Measurements from ENCODE around the gene KIAA0319L. TPM values are rescaled to one million over a fixed set of nuclear protein-coding genes. Genes with fewer than 3 reads are reported as not detected.

The KIAA0319L gene
- total RNA-seq, 1 experiment from 2014 or later = 60.0 TPM

GRCh38 chr1:35599411-35599810 is 42.2 kb upstream of the KIAA0319L start:
- H3K27ac ChIP-seq (ENCODE audit: low read length) = no peak overlapping the region
- DNase-seq (ENCODE audit: low read depth, low spot score) = no peak
- H3K4me3 ChIP-seq (ENCODE audit: low read depth in 2 of 2, low read length in 2 of 2) = no peak overlapping the region
- BruUV-seq (replicated peaks) = no TSS peak
- peaks cover 12% of the 10 kb centered on the region for H3K36me3 ChIP-seq (ENCODE audit: control insufficient read depth, insufficient read depth, low read length)
- no peak for TF ChIP-seq TCF7L2 (IDR thresholded peaks at IDR 0.05; ENCODE audit: low read depth, low read length)
- no peak for TF ChIP-seq REST (IDR thresholded peaks at IDR 0.05; ENCODE audit: insufficient read depth in 1 of 2, low read depth in 2 of 2, low read length in 1 of 2)
- TF ChIP-seq POLR2AphosphoS5 (IDR thresholded peaks at IDR 0.05; ENCODE audit: low read depth, low read length) = no peak
- no peak for TF ChIP-seq SIN3A (IDR thresholded peaks at IDR 0.05; ENCODE audit: borderline replicate concordance, insufficient read depth, low read depth, low read length)
- no peak for TF ChIP-seq CTCF (IDR thresholded peaks at IDR 0.05)
- no peaks in the 10 kb centered on the region for H3K9me3 ChIP-seq (ENCODE audit: control insufficient read depth, insufficient read depth, low read depth, low read length)
- H3K4me1 ChIP-seq (ENCODE audit: control insufficient read depth, insufficient read depth, low read length) = no peaks in the 10 kb centered on the region
- ChIA-PET POLR2A (interaction anchor here (0.6 kb wide), 1 partner anchor 12 kb away, joined by 3 read pairs; no protein-coding TSS in a partner anchor), CTCF (no interaction called here)
- in situ Hi-C loops (cut with HindIII; ENCODE audit: low pct_unique_long_range_greater_than_20kb, low sequenced_read_pairs) (no loop called here), intact Hi-C loops (cut with micrococcal nuclease; ENCODE audit: unreplicated experiment) (no loop called here)
- ATAC-seq = no peak
- no peaks in the 10 kb centered on the region for H3K27me3 ChIP-seq (ENCODE audit: control insufficient read depth, insufficient read depth, low read length)

GRCh38 chr1:35598895-35599294 is 41.7 kb upstream of the KIAA0319L start:
- intact Hi-C loops (cut with micrococcal nuclease; ENCODE audit: unreplicated experiment) (no loop called here), in situ Hi-C loops (cut with HindIII; ENCODE audit: low pct_unique_long_range_greater_than_20kb, low sequenced_read_pairs) (no loop called here)
- DNase-seq (ENCODE audit: low read depth, low spot score) (no peak), ATAC-seq (no peak)
- no peak overlapping the region for H3K4me3 ChIP-seq (ENCODE audit: low read depth in 2 of 2, low read length in 2 of 2)
- TF ChIP-seq CTCF (IDR thresholded peaks at IDR 0.05) = no peak
- peak; percentile 37; the same call in 1 of the 2 replicates for TF ChIP-seq POLR2AphosphoS5 (IDR thresholded peaks at IDR 0.05; ENCODE audit: low read depth, low read length)
- TF ChIP-seq SIN3A (IDR thresholded peaks at IDR 0.05; ENCODE audit: borderline replicate concordance, insufficient read depth, low read depth, low read length) = no peak
- no TSS peak for BruUV-seq (replicated peaks)
- no peaks in the 10 kb centered on the region for H3K9me3 ChIP-seq (ENCODE audit: control insufficient read depth, insufficient read depth, low read depth, low read length)
- peaks cover 12% of the 10 kb centered on the region for H3K36me3 ChIP-seq (ENCODE audit: control insufficient read depth, insufficient read depth, low read length)
- CTCF ChIA-PET = no interaction called here
- H3K27me3 ChIP-seq (ENCODE audit: control insufficient read depth, insufficient read depth, low read length) = no peaks in the 10 kb centered on the region
- H3K4me1 ChIP-seq (ENCODE audit: control insufficient read depth, insufficient read depth, low read length) = no peaks in the 10 kb centered on the region
- POLR2A ChIA-PET = interaction anchor here (0.6 kb wide), 1 partner anchor 13 kb away, joined by 3 read pairs; no protein-coding TSS in a partner anchor
- H3K27ac ChIP-seq (ENCODE audit: low read length) = no peak overlapping the region

All from Panc1 (cell line).